SK-MEL-5 (cell line): Measurements from ENCODE around the gene GALNT2. TPM values are rescaled to one million over a fixed set of nuclear protein-coding genes. Genes with fewer than 3 reads are reported as not detected.

ENCODE experiments used
- DNase-seq: peaks from one replicate; pipeline ENCODE4 v3.0.0-alpha.2; 2016; ENCODE audit warnings: low read depth, low spot score
- in situ Hi-C: cut with HindIII; loops from 2 replicates; pipeline ENCODE4 v1.10.0; 2016; ENCODE audit warnings: low sequenced_read_pairs, high pct_unique_total_duplicates, low pct_unique_long_range_greater_than_20kb
- total RNA-seq: library from RNA; depleted of rRNA; stranded (reverse); fragments of >200 nt; shearing (Covaris generic); gene quantifications from 2 replicates; pipeline ENCODE4 v1.2.3, GENCODE V29; 2014

GALNT2 gene
- total RNA-seq, 1 experiment from 2014 or later = 149 TPM

DNA sequence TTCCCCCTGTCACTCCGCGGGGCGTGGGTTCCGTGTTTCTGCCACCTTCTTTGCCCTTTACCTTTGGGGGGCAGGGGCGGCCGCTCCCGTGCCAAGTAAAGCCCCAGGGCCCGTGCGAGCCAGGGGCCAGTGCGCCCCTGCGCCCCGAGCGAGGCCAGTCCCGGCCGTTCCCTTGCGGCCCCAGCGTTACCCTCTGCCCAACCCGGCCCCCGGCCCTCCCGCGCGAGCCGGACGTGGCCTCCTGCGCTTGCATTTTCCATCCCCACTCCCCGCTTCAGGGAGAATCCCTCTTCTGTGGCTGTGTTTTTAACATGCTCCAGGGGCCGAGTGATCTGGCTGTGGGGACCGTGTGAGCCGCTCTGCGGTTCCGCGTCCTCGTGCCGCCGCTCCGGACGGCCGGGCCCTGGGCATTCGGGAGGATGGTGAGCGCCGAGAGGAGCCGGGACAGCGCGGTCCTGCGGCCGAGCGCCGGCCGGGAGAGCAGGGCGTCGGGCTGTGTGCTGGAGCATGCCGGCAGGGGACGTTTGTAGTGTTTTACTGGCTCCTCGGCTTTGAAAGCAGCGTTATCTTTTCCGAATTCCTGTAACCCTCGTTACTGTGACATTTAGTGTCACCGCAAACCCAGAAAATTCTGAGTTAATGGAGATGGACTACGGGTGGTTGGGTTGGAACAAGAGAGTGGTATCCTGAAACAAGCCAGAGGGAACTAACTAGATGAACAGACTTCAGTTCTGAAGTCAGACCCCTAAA lies 1.0 kb downstream of the GALNT2 start:
- in situ Hi-C loops = no loop called here
- DNase-seq = no peak

DNA sequence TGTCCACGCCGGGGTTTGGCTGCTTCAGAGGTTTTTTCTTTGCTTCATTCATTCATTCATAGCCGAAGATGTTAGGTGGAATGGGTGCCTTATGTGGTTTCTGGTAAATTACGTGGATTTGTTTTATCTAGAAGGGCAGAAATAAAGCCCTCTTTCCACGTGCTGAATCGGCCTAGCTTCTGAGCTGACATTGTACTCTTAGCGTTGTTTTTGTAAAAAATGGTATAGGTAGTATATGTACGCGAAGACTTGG lies 1.5 kb downstream of the GALNT2 start:
- DNase-seq = no peak
- in situ Hi-C loops = no loop called here

DNA sequence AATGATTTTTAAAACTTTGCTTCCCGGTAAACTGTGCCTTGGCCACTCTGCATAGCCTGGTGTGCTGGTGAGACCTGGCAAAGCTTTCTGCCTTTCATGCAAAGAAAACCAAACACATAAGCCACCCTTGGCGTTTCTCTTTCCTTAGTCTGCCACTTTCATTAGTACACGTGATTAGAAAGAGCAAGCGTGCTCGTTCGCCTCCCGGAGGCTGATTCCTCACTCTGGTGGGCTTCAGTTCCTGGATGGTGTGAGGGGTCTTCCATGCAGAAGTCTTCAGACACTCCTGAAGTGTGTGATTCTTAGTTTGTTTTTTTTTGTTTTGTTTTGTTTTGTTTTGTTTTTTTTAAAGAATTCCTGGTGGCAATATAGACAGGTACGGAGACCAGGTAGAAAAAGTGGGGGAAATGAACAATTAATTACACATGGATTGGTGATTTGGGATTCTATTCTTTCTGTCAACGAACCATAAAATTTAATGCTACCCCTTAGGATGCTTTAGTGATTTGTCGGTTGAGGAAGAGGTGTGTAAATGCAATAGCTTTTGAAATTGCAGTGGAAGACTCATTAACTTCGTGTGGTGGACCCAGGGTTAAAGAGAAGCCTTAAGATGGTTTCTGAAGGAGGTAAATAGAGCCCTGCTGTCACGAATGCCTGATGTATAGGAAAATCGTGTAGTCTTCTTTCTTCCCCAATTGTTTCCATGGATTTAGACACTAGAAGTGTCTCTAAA lies 2.1 kb downstream of the GALNT2 start:
- in situ Hi-C loops = no loop called here
- DNase-seq = peak; percentile 45

DNA sequence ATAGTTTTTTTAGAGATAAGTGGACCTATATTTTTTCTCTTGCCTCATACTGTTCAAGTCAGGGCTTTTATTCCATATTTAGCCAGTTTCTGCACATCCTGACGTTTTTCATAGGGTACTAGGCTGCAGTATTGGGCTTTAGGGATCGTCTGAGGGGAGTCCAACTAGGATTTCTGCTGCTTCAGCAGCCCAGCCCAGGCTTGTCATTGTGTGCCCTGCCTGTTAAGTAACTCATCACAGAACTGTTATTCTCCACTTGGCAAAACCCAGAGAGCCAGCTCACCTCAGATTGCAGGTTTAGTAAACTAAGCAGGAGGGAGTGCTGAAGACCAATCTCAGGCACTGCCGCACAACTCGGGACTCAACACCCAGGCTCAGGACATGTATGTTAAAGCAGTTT lies 2.8 kb downstream of the GALNT2 start:
- peak; percentile 27 for DNase-seq
- in situ Hi-C loops = no loop called here

DNA sequence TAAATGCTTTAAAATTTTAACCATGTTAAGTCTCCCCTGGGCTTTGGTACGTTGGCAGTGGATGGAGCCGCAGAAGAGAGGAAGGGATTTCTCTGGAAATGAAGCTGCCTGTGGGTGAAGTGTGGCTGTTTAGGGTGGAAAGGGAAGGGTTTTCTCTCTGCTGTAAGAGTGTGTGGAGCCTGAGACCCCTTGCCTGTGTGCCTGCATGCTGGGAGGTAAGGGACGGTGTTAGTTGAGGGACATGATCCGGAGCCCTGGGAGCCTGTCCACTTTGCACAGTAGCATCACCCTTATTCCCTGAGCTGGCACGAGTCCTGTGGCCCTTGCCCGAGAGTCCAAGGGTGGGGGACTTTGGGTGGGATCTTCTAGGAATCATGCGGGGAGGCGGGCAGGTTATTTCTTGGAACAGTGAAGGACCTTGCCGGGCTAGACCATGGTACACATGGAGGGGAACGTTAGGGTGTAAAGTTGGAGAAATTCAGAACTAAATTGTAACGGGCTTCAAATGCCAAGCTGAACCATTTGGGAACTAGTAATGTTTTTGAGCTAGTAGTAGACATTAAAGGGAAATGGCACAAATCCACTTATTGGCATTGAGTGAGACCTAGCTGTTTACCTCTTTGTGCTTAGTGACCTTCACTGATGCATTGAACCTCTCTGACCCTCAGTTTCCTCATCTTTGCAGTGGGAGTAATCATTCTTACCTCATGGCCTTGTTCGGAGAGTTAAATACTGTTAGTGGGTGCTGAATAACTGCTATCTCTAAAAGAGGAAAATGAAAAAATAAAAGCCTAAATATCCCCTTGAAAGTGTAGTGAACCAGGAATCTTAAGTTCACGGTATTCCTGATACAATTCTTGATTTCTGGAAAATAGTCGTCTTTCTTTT lies 3.5 kb downstream of the GALNT2 start:
- in situ Hi-C loops = no loop called here
- DNase-seq = no peak

DNA sequence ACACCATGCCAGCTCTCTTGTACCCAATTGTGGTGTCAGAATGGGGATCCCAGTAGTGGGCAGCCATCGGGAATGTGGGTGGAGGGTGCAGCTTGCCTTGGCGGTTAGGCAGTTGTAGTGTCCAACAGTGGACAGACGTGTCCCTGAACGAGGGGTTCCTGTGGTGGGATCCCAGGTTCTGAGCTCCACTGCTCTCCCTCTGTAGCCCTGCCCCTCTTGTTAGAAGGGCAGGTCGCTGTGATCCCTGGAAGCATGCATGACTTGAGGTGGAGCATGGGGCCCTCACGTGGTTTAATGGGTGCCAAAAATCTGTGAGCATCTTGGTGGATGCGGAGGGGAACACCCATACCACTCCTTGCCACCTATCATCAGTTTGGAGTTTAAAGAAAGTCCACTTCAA lies 4.3 kb downstream of the GALNT2 start:
- peak; percentile 56 for DNase-seq
- in situ Hi-C loops = no loop called here

DNA sequence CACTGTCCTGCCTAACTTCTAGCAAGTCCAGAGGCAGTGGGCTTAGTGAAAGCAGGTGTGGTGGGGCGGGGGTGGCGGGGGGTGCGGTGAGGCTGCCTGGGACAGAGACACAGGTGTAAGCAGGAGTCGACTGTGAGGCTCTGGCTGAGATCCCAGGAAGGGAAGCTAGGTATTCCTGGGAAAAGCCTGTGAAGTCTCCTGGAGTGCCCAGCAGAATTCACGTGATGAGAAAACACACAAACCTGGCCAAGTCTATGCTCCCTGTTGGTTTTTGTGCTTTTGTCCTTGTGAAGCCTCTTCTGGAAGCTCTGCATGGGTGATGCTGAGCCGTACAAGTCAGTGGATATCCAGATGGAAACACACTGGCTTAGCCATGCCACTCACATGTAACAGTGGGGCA lies 5.3 kb downstream of the GALNT2 start:
- no peak for DNase-seq
- in situ Hi-C loops = no loop called here

- in situ Hi-C loops = no loop called here
- no peak for DNase-seq
Observed at GRCh38 chr1:230072866-230073265, 5.8 kb downstream of the GALNT2 start.

DNA sequence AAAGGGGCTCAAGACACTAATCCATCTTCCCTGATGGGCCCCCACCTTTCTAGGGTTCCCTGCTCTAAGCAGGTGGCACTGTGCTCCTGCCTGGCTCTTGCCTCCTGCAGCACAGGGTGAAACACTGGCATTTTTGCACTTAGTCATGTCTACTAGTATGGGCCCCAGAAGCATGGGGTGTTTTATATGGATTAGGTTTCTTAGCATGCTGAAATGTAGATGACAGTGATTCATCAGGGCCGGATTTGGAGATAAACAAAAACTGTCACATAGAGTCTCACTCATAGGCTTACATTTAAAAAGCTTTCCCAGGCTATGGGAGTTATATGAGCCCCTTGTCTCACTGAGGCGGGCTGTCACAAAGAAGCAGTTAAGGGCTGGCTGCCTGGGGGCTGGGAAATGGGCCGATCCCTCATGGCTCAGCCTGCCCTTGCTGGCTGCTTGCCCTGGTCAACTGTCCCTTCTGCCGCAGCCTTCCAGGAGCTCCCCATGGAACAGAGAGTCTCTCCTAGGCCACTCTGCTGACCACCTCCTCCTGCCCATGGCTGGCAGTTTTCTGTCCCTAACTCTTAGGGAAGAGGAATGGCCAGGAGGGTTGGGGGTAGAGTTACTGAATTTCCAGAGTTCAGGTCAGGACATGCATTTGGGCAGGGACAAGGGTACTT lies 6.5 kb downstream of the GALNT2 start:
- in situ Hi-C loops = no loop called here
- DNase-seq = peak; percentile 84

- no peak for DNase-seq
- in situ Hi-C loops = no loop called here
Observed at GRCh38 chr1:230074270-230074669, 7.2 kb downstream of the GALNT2 start.

DNA sequence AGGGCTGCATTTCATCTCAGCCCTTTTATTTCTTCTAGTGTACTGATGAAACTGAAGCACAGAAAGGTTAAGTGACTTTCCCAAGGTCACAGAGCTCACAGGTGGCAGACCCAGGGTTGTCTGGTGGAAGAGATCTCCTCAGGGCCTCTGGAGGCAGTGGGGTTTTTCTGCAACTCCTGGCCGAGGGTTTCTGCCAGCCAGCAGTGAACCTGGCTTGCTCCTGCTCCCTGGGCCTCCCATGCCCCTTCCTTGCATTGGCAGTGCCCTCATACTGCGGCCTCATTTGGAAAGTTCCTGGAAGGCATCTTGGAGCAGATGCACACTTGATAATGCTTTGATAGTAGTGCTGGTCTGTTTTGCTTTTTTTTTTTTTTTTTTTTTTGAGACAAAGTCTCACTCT lies 7.7 kb downstream of the GALNT2 start:
- DNase-seq = no peak
- in situ Hi-C loops = no loop called here

- in situ Hi-C loops = no loop called here
Observed at GRCh38 chr1:230076121-230076520, 9.1 kb downstream of the GALNT2 start.

GRCh38 chr1:230077011-230077410 lies 10.0 kb downstream of the GALNT2 start:
- DNase-seq = no peak
- in situ Hi-C loops = no loop called here

More at GRCh38 chr1:230076121-230076520, 9.1 kb downstream of the GALNT2 start:
- no peak for DNase-seq

GRCh38 chr1:230077436-230078213 lies 10.6 kb downstream of the GALNT2 start:
- peak; percentile 56 for DNase-seq
- in situ Hi-C loops = no loop called here

DNA sequence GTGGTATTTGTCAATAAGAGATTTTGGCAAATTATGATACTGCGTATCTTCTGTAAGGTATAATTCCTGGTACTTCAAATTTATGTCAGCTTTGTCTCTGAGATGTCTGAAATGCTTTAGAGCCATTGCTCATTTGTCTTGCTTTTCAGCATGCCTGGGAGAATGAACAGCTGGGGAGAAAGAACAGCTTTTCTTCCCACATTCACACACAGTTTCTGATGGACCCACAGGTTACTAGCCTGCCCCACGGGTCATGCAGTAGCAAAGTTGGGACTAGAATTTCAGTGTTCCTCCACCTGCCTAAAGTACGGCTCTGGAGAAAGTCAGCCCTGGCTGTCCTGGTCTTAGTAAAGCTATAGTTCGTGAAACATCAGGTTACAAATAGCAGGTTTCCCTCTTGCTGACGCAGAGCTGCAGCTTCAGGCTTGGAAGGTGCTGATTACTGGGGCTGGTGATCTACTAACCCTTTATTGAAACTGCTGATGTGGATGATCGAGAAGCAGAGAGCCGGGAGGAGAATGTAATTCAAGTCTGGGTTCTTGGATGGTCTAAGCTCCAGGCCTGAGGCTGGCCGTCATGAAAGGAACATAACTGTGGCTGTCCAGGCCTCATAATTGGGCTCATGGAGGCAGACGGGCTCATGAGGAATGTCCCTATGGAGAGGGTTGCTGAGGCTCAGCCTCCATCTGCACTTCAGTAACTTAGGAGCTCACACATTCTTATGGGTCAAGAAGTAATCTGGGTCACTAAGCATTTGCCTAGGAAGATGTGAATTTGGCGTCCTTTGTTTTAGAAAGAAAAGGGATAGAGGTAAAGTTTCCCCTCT lies 12.4 kb downstream of the GALNT2 start:
- in situ Hi-C loops = no loop called here
- DNase-seq = no peak

DNA sequence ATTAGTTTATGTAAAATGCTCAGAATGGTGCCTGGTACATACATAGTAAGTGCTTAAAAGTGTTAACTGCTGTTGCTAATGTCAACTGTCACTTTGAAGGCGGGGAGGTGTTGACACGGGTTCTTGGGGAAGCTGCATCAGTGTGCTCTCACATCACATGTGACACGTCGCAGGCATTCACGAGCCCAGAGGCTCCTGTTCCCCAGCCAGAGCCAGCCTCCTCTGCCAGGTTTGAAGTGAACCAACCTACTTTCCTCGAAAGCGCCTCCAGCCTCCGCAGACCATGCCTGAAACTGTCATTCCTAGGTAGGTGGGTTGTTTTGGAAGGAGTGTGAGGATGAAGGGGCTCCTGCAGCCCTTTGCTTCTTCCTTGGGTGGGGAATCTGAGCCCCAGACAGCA lies 13.8 kb downstream of the GALNT2 start:
- in situ Hi-C loops = no loop called here
- DNase-seq = no peak

GRCh38 chr1:230081751-230082150 lies 14.7 kb downstream of the GALNT2 start:
- in situ Hi-C loops = no loop called here
- no peak for DNase-seq
